HL-60 (cell line): Measurements from ENCODE around the gene SPRING1.

ENCODE experiments used
- CTCF ChIP-seq: IDR thresholded peaks from one replicate; pipeline ENCODE4 v1.5.1; 2011; ENCODE audit warnings: low read length, control low read depth, inconsistent platforms; ENCODE audit not compliant: insufficient read depth
- POLR2AphosphoS5 ChIP-seq: IDR thresholded peaks from 2 replicates; pipeline ENCODE4 v1.6.1; 2012; ENCODE audit warnings: low read depth

- TF ChIP-seq CTCF (no peak), POLR2AphosphoS5 (no peak)
These were observed 36.2 kb upstream of the SPRING1 start for GRCh38 chr12:116774020-116774419.
